Panc1 (cell line): ENCODE results near the gene DNASE2B. TPM values are rescaled to one million over a fixed set of nuclear protein-coding genes. Genes with fewer than 3 reads are reported as not detected.

Experiments used
- ATAC-seq: fragments of 200-7000 bp; cut with Tn5 transposase; 2 replicates; pipeline ENCODE4 v1.9.1; 2020; ENCODE audit warnings: mild to moderate bottlenecking, moderate library complexity
- BruUV-seq: library from RNA; stranded (reverse); fragments of 400-500 nt; replicated peaks from 2 replicates; lab custom pipeline; 2021; lab: Mats Ljungman, UMichigan
- CTCF ChIA-PET: fragments of 300-600 bp; sonication (Branson Sonifier 250); formaldehyde crosslinking; loops from one replicate; lab custom pipeline; 2022; ENCODE audit warnings: antibody characterized with exemption; lab: Charles Lee
- POLR2A ChIA-PET: fragments of 300-600 bp; sonication (Branson Sonifier 250); formaldehyde crosslinking; loops from one replicate; lab custom pipeline; 2022; ENCODE audit warnings: antibody characterized with exemption; lab: Charles Lee
- DNase-seq: peaks from one replicate; pipeline ENCODE4 v3.0.0-alpha.2; 2010; ENCODE audit warnings: low read depth, low spot score
- H3K27ac ChIP-seq: 2 replicates; pipeline ENCODE4 v1.5.1; 2011; ENCODE audit warnings: mild to moderate bottlenecking, low read length, inconsistent platforms
- H3K27me3 ChIP-seq: fragments of 200-500 bp; sonication (Bioruptor generic); 2 replicates; pipeline ENCODE4 v1.6.0; 2014; ENCODE audit warnings: low read length, inconsistent platforms; ENCODE audit not compliant: control insufficient read depth, insufficient read depth
- H3K36me3 ChIP-seq: fragments of 200-500 bp; sonication (Bioruptor generic); 2 replicates; pipeline ENCODE4 v1.5.1; 2014; ENCODE audit warnings: inconsistent platforms, mild to moderate bottlenecking, low read length, moderate library complexity; ENCODE audit not compliant: control insufficient read depth, insufficient read depth
- H3K4me1 ChIP-seq: 2 replicates; pipeline ENCODE4 v1.5.1; 2011; ENCODE audit warnings: inconsistent platforms, mild to moderate bottlenecking, low read length, moderate library complexity; ENCODE audit not compliant: control insufficient read depth, insufficient read depth
- H3K4me3 ChIP-seq, 2 experiments: 2 replicates each; pipeline ENCODE4 v1.5.1; 2011 to 2012; ENCODE audit warnings: low read depth in 2 of 2, low read length in 2 of 2, mild to moderate bottlenecking in 2 of 2, inconsistent platforms in 1 of 2, moderate library complexity in 1 of 2
- H3K9me3 ChIP-seq: fragments of 200-500 bp; sonication (Bioruptor generic); 2 replicates; pipeline ENCODE4 v1.5.1; 2014; ENCODE audit warnings: low read depth, mild to moderate bottlenecking, inconsistent platforms, low read length, moderate library complexity; ENCODE audit not compliant: control insufficient read depth, insufficient read depth
- CTCF ChIP-seq: fragments of 450-650 bp; IDR thresholded peaks from 2 replicates; pipeline ENCODE4 v1.5.1; 2017; ENCODE audit warnings: mild to moderate bottlenecking
- POLR2AphosphoS5 ChIP-seq: IDR thresholded peaks from 2 replicates; pipeline ENCODE4 v1.6.1; 2012; ENCODE audit warnings: mild to moderate bottlenecking, low read depth, low read length, moderate library complexity
- SIN3A ChIP-seq: IDR thresholded peaks from 2 replicates; pipeline ENCODE4 v1.6.1; 2012; ENCODE audit warnings: low read depth, mild to moderate bottlenecking, low read length, moderate library complexity, borderline replicate concordance; ENCODE audit not compliant: insufficient read depth
- TCF7L2 ChIP-seq: IDR thresholded peaks from 2 replicates; pipeline ENCODE4 v1.6.1; 2011; ENCODE audit warnings: mild to moderate bottlenecking, low read depth, low read length, inconsistent platforms
- in situ Hi-C: cut with HindIII; loops from 2 replicates; pipeline ENCODE4 v1.10.0; 2016; ENCODE audit warnings: low sequenced_read_pairs, low pct_unique_long_range_greater_than_20kb
- intact Hi-C: fragments of 100-400 bp; cut with micrococcal nuclease; formaldehyde crosslinking; loops from one replicate; pipeline ENCODE4 v1.10.0; 2022; ENCODE audit not compliant: unreplicated experiment
- total RNA-seq: library from RNA; stranded (reverse); gene quantifications from one replicate; pipeline ENCODE4 v1.2.1, GENCODE V29; 2021; ENCODE audit not compliant: unreplicated experiment
- TF ChIP-seq, protein P1 (sequence below), 2 experiments: IDR thresholded peaks; 2 replicates each; pipeline ENCODE4 v1.6.1; 2011 to 2012; ENCODE audit warnings: low read depth in 2 of 2, control low read depth in 1 of 2, low read length in 1 of 2, mild to moderate bottlenecking in 1 of 2, moderate library complexity in 1 of 2; ENCODE audit not compliant: insufficient read depth in 1 of 2

Gene DNASE2B
- total RNA-seq, 1 experiment from 2014 or later = not detected

DNA sequence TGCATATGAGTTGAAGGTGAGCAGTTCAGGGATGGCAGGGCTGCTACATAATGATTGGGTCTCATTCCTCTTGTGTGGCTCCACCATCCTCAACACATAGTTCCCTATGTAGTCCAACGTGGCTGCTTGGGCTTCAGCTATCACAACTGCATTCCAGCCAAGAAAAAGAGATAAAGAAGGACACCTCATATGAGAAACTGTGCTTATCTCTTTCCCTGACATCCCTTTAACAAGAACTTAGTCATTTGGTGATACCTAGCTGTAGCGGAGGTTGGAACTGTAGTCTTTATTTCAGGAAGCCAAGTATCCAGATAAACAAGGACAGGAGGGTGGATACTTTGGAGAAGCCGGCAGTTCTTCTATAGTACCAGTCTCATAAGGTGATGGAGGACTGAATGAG is 42.7 kb upstream of the DNASE2B start:
- no peak overlapping the region for H3K27ac ChIP-seq
- no peaks in the 10 kb centered on the region for H3K4me1 ChIP-seq
- H3K36me3 ChIP-seq = no peaks in the 10 kb centered on the region
- H3K27me3 ChIP-seq = no peaks in the 10 kb centered on the region
- H3K4me3 ChIP-seq = no peak overlapping the region
- TF ChIP-seq CTCF = no peak
- intact Hi-C loops = no loop called here
- no TSS peak for BruUV-seq
- ChIA-PET CTCF (no interaction called here), POLR2A (no interaction called here)
- no peak for DNase-seq
- peaks cover 8% of the 10 kb centered on the region; the same call in 1 of the 2 replicates for H3K9me3 ChIP-seq
- in situ Hi-C loops = no loop called here
- ATAC-seq = no peak

DNA sequence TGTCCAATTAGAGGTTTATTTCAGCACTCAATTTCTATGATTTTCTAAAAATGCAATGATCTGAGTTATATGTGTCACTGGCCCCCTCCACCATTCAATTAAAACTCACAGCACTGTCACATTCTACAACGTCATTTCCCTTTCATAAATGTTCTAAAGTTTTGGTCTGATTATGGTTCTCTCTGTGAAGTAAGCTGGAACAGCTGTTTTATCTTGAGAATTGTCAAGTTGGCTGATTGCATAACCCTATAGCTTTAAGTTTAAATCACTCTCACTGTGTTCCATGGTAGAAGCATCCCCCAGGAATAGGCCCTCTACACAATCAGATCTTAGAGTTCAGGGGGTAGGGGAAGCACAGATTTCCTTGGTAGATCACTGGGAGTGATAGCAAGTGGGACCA is 41.4 kb upstream of the DNASE2B start:
- H3K9me3 ChIP-seq = peaks cover 8% of the 10 kb centered on the region; the same call in 1 of the 2 replicates
- no peak overlapping the region for H3K4me3 ChIP-seq
- no peak overlapping the region for H3K27ac ChIP-seq
- in situ Hi-C loops (no loop called here), intact Hi-C loops (no loop called here)
- ATAC-seq = no peak
- H3K4me1 ChIP-seq = no peaks in the 10 kb centered on the region
- POLR2A ChIA-PET = no interaction called here
- TF ChIP-seq TCF7L2 (no peak), CTCF (no peak), SIN3A (no peak), POLR2AphosphoS5 (no peak)
- TF ChIP-seq, protein P1, sequence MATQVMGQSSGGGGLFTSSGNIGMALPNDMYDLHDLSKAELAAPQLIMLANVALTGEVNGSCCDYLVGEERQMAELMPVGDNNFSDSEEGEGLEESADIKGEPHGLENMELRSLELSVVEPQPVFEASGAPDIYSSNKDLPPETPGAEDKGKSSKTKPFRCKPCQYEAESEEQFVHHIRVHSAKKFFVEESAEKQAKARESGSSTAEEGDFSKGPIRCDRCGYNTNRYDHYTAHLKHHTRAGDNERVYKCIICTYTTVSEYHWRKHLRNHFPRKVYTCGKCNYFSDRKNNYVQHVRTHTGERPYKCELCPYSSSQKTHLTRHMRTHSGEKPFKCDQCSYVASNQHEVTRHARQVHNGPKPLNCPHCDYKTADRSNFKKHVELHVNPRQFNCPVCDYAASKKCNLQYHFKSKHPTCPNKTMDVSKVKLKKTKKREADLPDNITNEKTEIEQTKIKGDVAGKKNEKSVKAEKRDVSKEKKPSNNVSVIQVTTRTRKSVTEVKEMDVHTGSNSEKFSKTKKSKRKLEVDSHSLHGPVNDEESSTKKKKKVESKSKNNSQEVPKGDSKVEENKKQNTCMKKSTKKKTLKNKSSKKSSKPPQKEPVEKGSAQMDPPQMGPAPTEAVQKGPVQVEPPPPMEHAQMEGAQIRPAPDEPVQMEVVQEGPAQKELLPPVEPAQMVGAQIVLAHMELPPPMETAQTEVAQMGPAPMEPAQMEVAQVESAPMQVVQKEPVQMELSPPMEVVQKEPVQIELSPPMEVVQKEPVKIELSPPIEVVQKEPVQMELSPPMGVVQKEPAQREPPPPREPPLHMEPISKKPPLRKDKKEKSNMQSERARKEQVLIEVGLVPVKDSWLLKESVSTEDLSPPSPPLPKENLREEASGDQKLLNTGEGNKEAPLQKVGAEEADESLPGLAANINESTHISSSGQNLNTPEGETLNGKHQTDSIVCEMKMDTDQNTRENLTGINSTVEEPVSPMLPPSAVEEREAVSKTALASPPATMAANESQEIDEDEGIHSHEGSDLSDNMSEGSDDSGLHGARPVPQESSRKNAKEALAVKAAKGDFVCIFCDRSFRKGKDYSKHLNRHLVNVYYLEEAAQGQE (IDR thresholded peaks at IDR 0.05; ENCODE audit: insufficient read depth in 1 of 2, low read depth in 2 of 2, low read length in 1 of 2) = no peak
- H3K27me3 ChIP-seq = no peaks in the 10 kb centered on the region
- BruUV-seq = no TSS peak
- no peak for DNase-seq
- CTCF ChIA-PET = no interaction called here
- H3K36me3 ChIP-seq = no peaks in the 10 kb centered on the region
